Esophagus squamous epithelium (tissue), 5 donors: ENCODE measurements around the gene AFF3. TPM values are rescaled to one million over a fixed set of nuclear protein-coding genes. Genes with fewer than 3 reads are reported as not detected.
A peak's percentile ranks its signal among the peaks of the same experiment; 100 is the strongest.

Experiments
- DNase-seq: peaks from one replicate; lab custom pipeline; 2025; lab: John Stamatoyannopoulos, UW
- H3K27ac ChIP-seq, 4 donors: fragments of 200-600 bp; sonication (generic); one replicate each; pipeline ENCODE4 v1.5.1; 2016 to 2019; ENCODE audit warnings: mild to moderate bottlenecking in 1 of 4
- H3K27me3 ChIP-seq, 4 donors: fragments of 200-600 bp; sonication (generic); 1 replicate in 3 of 4; 2 replicates in 1 of 4; pipeline versions ENCODE4 v1.5.1 to v1.6.0; 2017 to 2021; ENCODE audit warnings: antibody characterized with exemption in 1 of 4
- H3K36me3 ChIP-seq, 3 donors: fragments of 200-600 bp; sonication (generic); one replicate each; pipeline ENCODE4 v1.5.1; 2016 to 2019
- H3K4me1 ChIP-seq, 3 donors: fragments of 200-600 bp; sonication (generic); one replicate each; pipeline ENCODE4 v1.5.1; 2017 to 2019
- H3K4me3 ChIP-seq, 4 donors: fragments of 200-600 bp; sonication (generic); 1 replicate in 3 of 4; 2 replicates in 1 of 4; pipeline ENCODE4 v1.5.1; 2016 to 2019; ENCODE audit warnings: mild to moderate bottlenecking in 2 of 4, moderate library complexity in 1 of 4
- H3K9me3 ChIP-seq, 3 donors: fragments of 200-600 bp; sonication (generic); one replicate each; pipeline ENCODE4 v1.5.1; 2016 to 2019
- CTCF ChIP-seq, 6 experiments: fragments of 450-650 bp in 4 of 6; fragments of 200-600 bp in 2 of 6; sonication (generic) in 2 of 6; IDR thresholded peaks; one replicate each; pipeline ENCODE4 v1.5.1; 2016 to 2019; ENCODE audit warnings: antibody characterized with exemption in 6 of 6, mild to moderate bottlenecking in 4 of 6, moderate library complexity in 4 of 6
- POLR2A ChIP-seq, 4 donors: fragments of 450-650 bp; IDR thresholded peaks; one replicate each; pipeline ENCODE4 v1.6.1; 2017; ENCODE audit warnings: antibody characterized with exemption in 4 of 4, mild to moderate bottlenecking in 4 of 4, moderate library complexity in 3 of 4
- WGBS, 2 donors: methylation state at CpG; one replicate each; pipeline ENCODE4 v1.1.5; 2018; 5-methylcytosine and 5-hydroxymethylcytosine counted together
- intact Hi-C: fragments of 100-400 bp; cut with DNase I; formaldehyde crosslinking; loops from one replicate; pipeline ENCODE4 v1.15.0; 2022
- total RNA-seq, 4 donors: library from RNA; depleted of rRNA; stranded (reverse); fragments of >200 nt; gene quantifications; one replicate each; pipeline ENCODE4 v1.1.0, GENCODE V29; 2016
- donor health status: DM: yes; HTN: yes; CAD: no.

AFF3 gene
- total RNA-seq, 4 donors from 2014 or later, result 1.2 to 9.7 (median 3.8) TPM

- intact Hi-C loops, result no loop called here
- Histone ChIP-seq H3K9me3 (no peaks in the 10 kb centered on the region), H3K27me3 (no peaks in the 10 kb centered on the region), H3K4me1 (no peaks in the 10 kb centered on the region), H3K4me3 (no peak overlapping the region), H3K27ac (peak overlapping the region in 1 of 4 donors; percentile 22), H3K36me3 (no peaks in the 10 kb centered on the region)
- no peak for DNase-seq
- TF ChIP-seq POLR2A (IDR thresholded peaks at IDR 0.05) (no peak), CTCF (IDR thresholded peaks at IDR 0.05) (no peak)
- 78 to 80% methylated on average over 3 of the region's 3 CpGs for WGBS, 2 donors
Observed at GRCh38 chr2:100185105-100185504, 42.7 kb upstream of the AFF3 start.

GRCh38 chr2:100184055-100184737 is 41.8 kb upstream of the AFF3 start:
- Histone ChIP-seq H3K36me3 (no peaks in the 10 kb centered on the region), H3K4me1 (no peaks in the 10 kb centered on the region), H3K27ac (peak overlapping the region in 1 of 4 donors; percentile 53), H3K27me3 (no peaks in the 10 kb centered on the region), H3K4me3 (no peak overlapping the region), H3K9me3 (no peaks in the 10 kb centered on the region)
- whole genome bisulfite sequencing, 2 donors, result 62 to 64% methylated on average over 4 of the region's 4 CpGs
- TF ChIP-seq CTCF (IDR thresholded peaks at IDR 0.05), result no peak
- no peak for TF ChIP-seq POLR2A (IDR thresholded peaks at IDR 0.05)
- intact Hi-C loops, result no loop called here
- DNase-seq, result no peak

GRCh38 chr2:100182494-100183361 is 40.3 kb upstream of the AFF3 start:
- no peak for DNase-seq
- Histone ChIP-seq H3K4me1 (no peaks in the 10 kb centered on the region), H3K27me3 (no peaks in the 10 kb centered on the region), H3K9me3 (no peaks in the 10 kb centered on the region), H3K4me3 (no peak overlapping the region), H3K27ac (no peak overlapping the region), H3K36me3 (no peaks in the 10 kb centered on the region)
- TF ChIP-seq CTCF (IDR thresholded peaks at IDR 0.05), result no peak
- TF ChIP-seq POLR2A (IDR thresholded peaks at IDR 0.05), result no peak
- intact Hi-C loops, result no loop called here
- WGBS, 2 donors, result 51 to 60% methylated on average over 20 to 21 of the region's 21 CpGs

GRCh38 chr2:100180503-100180902 is 38.1 kb upstream of the AFF3 start:
- Histone ChIP-seq H3K4me3 (no peak overlapping the region), H3K36me3 (no peaks in the 10 kb centered on the region), H3K4me1 (no peaks in the 10 kb centered on the region), H3K9me3 (no peaks in the 10 kb centered on the region), H3K27me3 (no peaks in the 10 kb centered on the region), H3K27ac (no peak overlapping the region)
- TF ChIP-seq CTCF (IDR thresholded peaks at IDR 0.05) (no peak), POLR2A (IDR thresholded peaks at IDR 0.05) (no peak)
- intact Hi-C loops, result no loop called here
- DNase-seq, result no peak
- 88 to 98% methylated on average over 4 to 5 of the region's 5 CpGs for WGBS, 2 donors

- no peaks in the 10 kb centered on the region for H3K4me1 ChIP-seq
- TF ChIP-seq CTCF (IDR thresholded peaks at IDR 0.05) (no peak), POLR2A (IDR thresholded peaks at IDR 0.05) (no peak)
- H3K9me3 ChIP-seq, result no peaks in the 10 kb centered on the region
- intact Hi-C loops, result no loop called here
- H3K27me3 ChIP-seq, result no peaks in the 10 kb centered on the region
- H3K27ac ChIP-seq, result no peak overlapping the region
- H3K4me3 ChIP-seq, result no peak overlapping the region
- H3K36me3 ChIP-seq, result no peaks in the 10 kb centered on the region
- DNase-seq, result no peak
- WGBS, 2 donors, result 45 to 50% methylated on average over 2 of the region's 2 CpGs
Observed at GRCh38 chr2:100179806-100180205, 37.4 kb upstream of the AFF3 start.
